Ishikawa (cell line): ENCODE measurements around the gene PILRB.

Experiments used
- CEBPB ChIP-seq: IDR thresholded peaks from 2 replicates; pipeline ENCODE4 v1.6.1; 2012
- CREB1 ChIP-seq: IDR thresholded peaks from 2 replicates; pipeline ENCODE4 v1.6.1; 2012; ENCODE audit warnings: low read depth
- EGR1 ChIP-seq: IDR thresholded peaks from 2 replicates; pipeline ENCODE4 v1.6.1; 2012
- EP300 ChIP-seq: IDR thresholded peaks from 2 replicates; pipeline ENCODE4 v1.6.1; 2012; ENCODE audit warnings: borderline replicate concordance
- TEAD4 ChIP-seq: IDR thresholded peaks from 2 replicates; pipeline ENCODE4 v1.6.1; 2012
- TF ChIP-seq, protein P1 (sequence below): IDR thresholded peaks from 2 replicates; pipeline ENCODE4 v1.6.1; 2012
- TF ChIP-seq, protein P2 (sequence below): IDR thresholded peaks from 2 replicates; pipeline ENCODE4 v1.6.1; 2012; ENCODE audit warnings: low read depth, mild to moderate bottlenecking

- TF ChIP-seq, protein P1, sequence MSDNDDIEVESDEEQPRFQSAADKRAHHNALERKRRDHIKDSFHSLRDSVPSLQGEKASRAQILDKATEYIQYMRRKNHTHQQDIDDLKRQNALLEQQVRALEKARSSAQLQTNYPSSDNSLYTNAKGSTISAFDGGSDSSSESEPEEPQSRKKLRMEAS: no peak
- TF ChIP-seq EGR1 (no peak), CREB1 (no peak), EP300 (no peak), TEAD4 (no peak), CEBPB (no peak)
- TF ChIP-seq, protein P2, sequence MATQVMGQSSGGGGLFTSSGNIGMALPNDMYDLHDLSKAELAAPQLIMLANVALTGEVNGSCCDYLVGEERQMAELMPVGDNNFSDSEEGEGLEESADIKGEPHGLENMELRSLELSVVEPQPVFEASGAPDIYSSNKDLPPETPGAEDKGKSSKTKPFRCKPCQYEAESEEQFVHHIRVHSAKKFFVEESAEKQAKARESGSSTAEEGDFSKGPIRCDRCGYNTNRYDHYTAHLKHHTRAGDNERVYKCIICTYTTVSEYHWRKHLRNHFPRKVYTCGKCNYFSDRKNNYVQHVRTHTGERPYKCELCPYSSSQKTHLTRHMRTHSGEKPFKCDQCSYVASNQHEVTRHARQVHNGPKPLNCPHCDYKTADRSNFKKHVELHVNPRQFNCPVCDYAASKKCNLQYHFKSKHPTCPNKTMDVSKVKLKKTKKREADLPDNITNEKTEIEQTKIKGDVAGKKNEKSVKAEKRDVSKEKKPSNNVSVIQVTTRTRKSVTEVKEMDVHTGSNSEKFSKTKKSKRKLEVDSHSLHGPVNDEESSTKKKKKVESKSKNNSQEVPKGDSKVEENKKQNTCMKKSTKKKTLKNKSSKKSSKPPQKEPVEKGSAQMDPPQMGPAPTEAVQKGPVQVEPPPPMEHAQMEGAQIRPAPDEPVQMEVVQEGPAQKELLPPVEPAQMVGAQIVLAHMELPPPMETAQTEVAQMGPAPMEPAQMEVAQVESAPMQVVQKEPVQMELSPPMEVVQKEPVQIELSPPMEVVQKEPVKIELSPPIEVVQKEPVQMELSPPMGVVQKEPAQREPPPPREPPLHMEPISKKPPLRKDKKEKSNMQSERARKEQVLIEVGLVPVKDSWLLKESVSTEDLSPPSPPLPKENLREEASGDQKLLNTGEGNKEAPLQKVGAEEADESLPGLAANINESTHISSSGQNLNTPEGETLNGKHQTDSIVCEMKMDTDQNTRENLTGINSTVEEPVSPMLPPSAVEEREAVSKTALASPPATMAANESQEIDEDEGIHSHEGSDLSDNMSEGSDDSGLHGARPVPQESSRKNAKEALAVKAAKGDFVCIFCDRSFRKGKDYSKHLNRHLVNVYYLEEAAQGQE: no peak
Measured at GRCh38 chr7:100387695-100388094, 29.8 kb downstream of the PILRB start.
